Endothelial cell of umbilical vein (primary cell): Measurements from ENCODE around the gene TGFA.

ENCODE experiments used
- FOS ChIP-seq: IDR thresholded peaks from 2 replicates; pipeline ENCODE4 v1.6.1; 2011; ENCODE audit warnings: mild to moderate bottlenecking, low read length, moderate library complexity, borderline replicate concordance; ENCODE audit not compliant: insufficient read depth
- POLR2A ChIP-seq: IDR thresholded peaks from 2 replicates; pipeline ENCODE4 v1.6.1; 2012; ENCODE audit warnings: low read depth, mild to moderate bottlenecking, control low read depth, low read length
- POLR2AphosphoS5 ChIP-seq: IDR thresholded peaks from 2 replicates; pipeline ENCODE4 v1.6.1; 2012; ENCODE audit warnings: low read depth, mild to moderate bottlenecking, control low read depth, low read length, moderate library complexity; ENCODE audit not compliant: insufficient read depth
- TF ChIP-seq, protein P1 (sequence below), 2 donors: IDR thresholded peaks; 1 replicate in 1 of 2; 2 replicates in 1 of 2; pipeline ENCODE4 v1.5.1; 2011; ENCODE audit warnings: low read length in 2 of 2, mild to moderate bottlenecking in 2 of 2, moderate library complexity in 2 of 2, control low read depth in 1 of 2, inconsistent platforms in 1 of 2, low read depth in 1 of 2; ENCODE audit not compliant: insufficient read depth in 1 of 2; ENCODE audit errors: extremely low read depth in 1 of 2
- TF ChIP-seq, protein P2 (sequence below): IDR thresholded peaks from 2 replicates; pipeline ENCODE4 v1.6.1; 2011; ENCODE audit not compliant: insufficient read depth, insufficient read length

DNA sequence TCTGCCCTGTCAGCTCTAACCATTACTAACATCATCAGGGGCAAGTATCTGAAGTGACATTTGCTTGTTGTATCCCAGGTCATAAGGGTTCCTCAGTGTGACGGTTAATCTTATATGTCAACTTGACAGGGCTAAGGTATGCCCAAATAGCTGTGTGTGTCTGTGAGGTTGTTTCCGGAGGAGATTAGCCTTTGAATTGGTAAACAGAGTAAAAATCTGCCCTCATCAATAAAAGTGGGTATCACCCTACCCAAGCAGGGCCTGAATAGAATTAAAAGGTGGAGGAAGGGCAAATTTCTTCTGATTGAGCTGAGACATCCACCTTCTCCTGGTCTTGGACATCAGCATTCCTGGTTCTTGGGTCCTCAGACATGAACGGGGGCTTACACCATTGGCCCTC lies 12.8 kb upstream of the TGFA start:
- TF ChIP-seq, protein P1, sequence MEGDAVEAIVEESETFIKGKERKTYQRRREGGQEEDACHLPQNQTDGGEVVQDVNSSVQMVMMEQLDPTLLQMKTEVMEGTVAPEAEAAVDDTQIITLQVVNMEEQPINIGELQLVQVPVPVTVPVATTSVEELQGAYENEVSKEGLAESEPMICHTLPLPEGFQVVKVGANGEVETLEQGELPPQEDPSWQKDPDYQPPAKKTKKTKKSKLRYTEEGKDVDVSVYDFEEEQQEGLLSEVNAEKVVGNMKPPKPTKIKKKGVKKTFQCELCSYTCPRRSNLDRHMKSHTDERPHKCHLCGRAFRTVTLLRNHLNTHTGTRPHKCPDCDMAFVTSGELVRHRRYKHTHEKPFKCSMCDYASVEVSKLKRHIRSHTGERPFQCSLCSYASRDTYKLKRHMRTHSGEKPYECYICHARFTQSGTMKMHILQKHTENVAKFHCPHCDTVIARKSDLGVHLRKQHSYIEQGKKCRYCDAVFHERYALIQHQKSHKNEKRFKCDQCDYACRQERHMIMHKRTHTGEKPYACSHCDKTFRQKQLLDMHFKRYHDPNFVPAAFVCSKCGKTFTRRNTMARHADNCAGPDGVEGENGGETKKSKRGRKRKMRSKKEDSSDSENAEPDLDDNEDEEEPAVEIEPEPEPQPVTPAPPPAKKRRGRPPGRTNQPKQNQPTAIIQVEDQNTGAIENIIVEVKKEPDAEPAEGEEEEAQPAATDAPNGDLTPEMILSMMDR (IDR thresholded peaks at IDR 0.05; ENCODE audit: extremely low read depth in 1 of 2, insufficient read depth in 1 of 2, low read depth in 1 of 2, low read length in 2 of 2): no peak
- TF ChIP-seq POLR2AphosphoS5 (no peak), POLR2A (no peak), FOS (no peak)
- TF ChIP-seq, protein P2, sequence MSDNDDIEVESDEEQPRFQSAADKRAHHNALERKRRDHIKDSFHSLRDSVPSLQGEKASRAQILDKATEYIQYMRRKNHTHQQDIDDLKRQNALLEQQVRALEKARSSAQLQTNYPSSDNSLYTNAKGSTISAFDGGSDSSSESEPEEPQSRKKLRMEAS: no peak
